Activated CD8-positive, alpha-beta memory T cell treated with anti-CD3 and anti-CD28 coated beads, Interleukin-2, amount 50 U/mL, for 48 hours (primary cell): ENCODE data around the gene MAEL.
"Not testable (repeated sequence)": the region's sequence is repeated elsewhere in the genome, so short reads cannot be mapped to it uniquely, and the experiment has no call there.

ENCODE experiments used
- DNase-seq: peaks from one replicate; pipeline ENCODE4 v3.0.0-alpha.2; 2020

The MAEL gene

GRCh38 chr1:166980383-166980782, 8.7 kb upstream of the MAEL start:
- no peak for DNase-seq

- DNase-seq, result no peak
These were observed 8.3 kb upstream of the MAEL start for GRCh38 chr1:166980818-166981217.

DNA sequence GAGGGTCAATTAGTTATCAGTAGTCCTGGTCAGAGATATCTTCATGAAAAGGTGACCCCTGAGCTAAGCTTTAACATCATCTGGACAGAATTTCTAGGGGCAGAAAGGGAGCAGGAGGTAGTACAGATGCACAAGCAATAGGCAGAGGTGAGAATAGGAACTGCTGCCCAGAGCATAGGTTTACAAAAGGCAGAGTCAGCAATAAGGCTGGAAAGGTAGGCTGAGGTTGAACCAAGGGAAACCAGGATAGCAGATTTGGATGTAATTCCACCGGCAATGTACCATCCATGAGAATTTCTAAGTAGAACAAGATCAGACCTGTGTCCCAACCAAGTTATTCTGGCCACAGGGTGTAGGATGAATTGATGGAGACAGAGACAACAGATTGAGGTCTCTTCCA, 7.5 kb upstream of the MAEL start:
- no peak for DNase-seq

DNA sequence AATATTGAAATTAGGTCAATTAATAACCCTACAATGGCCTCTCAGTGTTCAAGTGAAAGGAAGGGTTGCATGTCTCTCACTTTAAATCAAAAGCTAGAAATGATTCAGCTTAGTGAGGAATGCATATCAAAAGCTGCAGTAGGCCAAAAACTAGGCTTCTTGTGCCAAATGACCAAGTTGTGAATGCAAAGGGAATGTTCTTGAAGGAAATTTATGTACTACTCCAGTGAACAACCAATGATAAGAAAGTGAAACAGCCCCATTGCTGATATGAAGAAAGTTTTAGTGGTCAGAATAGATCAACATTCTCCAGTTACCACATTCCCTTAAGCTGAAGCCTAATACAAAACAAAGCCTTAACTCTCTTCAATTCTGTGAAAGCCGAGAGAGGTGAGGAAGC, 10.0 kb downstream of the MAEL start:
- no peak for DNase-seq

- DNase-seq, result no peak
These were observed 10.5 kb downstream of the MAEL start for GRCh38 chr1:166999500-167000055.

- no peak for DNase-seq
These were observed 11.5 kb downstream of the MAEL start for GRCh38 chr1:167000546-167000945.

DNA sequence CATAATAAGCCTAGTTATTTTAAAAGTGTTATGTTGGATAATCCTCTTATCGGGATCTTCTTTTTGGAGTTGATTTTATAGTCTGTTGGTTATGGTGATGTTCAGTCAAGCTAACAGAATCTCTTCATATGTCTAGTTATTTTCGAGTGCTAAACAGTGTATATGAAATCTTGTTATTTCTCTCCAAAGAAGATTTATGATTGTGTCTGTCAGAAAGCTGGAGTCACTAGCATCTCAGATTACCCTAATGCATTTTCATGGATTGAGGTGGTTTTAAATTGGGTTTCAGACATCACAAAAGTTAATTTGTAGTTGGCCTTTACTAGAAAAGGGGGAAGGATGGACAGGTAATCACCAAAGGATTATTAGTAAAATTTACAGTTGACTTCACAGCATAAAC, 13.3 kb downstream of the MAEL start:
- DNase-seq, result no peak

DNA sequence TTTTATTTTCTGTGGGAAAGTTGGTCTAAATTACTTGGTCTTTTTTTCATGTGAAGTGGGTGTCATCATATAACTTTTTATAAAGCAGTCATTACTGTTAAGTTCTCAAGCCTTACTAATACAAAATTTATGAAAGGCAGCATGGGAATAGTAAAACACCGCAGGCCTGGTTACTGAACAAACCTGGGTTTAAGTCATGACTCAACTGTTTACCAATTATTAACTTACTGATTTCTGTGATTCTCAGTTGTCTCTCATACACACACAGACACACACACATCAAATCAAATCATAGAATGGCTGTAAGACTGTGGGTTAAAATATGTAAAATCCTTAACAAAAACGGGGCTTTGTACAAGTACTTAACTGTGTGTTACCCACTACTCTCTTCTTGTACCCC, 14.6 kb downstream of the MAEL start:
- DNase-seq, result no peak

GRCh38 chr1:167011560-167012191, 22.6 kb downstream of the MAEL start:
- DNase-seq, result no peak

GRCh38 chr1:167012570-167012969, 23.5 kb downstream of the MAEL start:
- DNase-seq, result no peak

GRCh38 chr1:167013108-167013929, 24.2 kb downstream of the MAEL start:
- DNase-seq, result no peak

DNA sequence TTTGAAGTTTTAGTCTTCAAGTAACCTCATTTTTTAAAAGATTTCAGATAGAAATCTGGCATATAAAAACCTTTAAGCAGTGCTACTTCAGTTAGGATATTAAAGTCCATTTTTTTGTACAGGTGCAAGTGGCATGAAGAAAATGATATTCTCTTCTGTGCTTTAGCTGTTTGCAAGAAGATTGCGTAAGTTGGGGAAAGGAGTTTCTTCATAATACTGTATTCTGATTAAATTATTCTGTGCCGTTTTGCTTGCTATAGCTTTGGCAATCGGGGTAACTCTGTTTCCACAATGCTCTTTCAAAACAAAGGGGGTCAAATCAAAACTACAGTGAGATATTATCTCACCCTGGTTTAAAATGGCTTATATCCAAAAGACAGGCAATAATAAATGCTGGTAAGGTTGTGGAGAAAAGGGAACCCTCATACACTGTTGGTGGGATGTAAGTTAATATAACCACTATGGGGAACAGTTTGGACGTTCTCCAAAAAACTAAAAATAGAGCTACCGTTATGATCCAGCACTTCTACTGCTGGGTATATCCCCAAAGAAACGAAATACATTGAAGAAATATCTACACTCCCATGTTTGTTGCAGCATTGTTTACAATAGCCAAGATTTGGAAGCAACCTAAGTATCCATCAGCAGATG, 27.1 kb downstream of the MAEL start:
- DNase-seq, result no peak

DNA sequence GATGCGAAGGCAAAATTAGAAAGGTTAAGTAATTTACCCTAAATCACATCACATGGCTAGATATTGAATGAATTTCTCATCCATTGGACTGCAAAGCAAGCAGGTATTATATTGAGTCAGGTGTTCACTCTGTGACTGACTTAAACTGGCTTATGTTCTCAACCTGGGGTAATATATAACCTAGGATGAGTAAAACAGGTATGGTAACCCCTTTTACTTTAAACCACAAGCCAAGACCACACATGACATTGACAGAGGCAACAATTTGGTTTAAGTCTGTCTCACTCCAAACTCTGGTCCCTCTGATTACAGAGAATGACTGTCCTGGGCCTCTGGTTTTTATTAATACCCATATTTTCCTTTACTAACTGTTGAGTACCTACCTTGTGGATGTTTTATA, 33.3 kb downstream of the MAEL start:
- DNase-seq, result no peak

DNA sequence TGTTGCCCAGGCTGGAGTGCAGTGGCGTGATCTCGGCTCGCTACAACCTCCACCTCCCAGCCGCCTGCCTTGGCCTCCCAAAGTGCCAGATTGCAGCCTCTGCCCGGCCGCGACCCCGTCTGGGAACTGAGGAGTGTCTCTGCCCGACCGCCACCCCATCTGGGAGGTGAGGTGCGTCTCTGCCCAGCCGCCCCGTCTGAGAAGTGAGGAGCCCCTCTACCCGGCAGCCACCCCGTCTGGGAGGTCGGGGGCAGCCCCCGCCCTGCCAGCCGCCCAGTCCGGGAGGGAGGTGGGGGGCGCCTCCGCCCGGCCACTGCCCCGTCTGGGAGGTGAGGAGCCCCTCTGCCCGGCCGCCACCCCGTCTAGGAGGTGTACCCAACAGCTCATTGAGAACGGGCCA, 40.5 kb downstream of the MAEL start:
- DNase-seq, result not testable (repeated sequence)

GRCh38 chr1:167033646-167034045, 44.6 kb downstream of the MAEL start:
- DNase-seq, result no peak

DNA sequence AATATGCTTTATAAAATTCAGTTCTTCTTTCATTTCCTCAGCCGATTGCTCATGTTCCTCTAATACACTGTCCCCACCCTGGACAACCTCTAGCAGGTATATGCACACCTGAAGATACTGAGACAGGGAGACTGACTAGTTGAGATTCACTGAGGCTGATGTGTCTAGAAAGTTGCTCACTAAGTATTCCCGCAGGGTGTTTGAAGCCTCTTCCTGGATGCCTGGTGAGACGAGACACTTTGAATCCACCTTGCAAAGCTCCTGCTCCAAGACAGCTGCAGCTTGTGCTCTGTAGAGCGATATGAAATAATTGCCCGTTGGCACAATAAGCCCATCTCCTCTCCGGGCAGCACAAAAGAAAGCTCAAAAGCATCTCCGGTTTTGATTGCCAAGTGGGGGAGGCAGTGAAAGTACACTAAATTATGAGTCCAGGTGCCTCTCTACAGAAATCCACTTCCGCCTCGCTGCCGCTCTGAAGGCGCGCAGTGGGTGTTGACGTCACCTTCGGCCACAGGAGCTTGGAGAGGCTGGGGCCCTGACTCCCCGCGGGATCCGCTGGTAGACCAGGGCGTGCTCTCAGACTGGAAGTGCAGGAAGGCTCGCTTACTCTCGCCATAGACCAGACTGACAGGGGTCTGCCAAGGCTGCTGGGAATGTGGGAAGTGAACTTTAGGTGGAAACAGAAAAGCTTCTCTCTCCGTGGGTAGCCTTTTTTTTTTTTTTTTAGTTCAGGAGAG, 54.8 kb downstream of the MAEL start:
- peak; percentile 83 for DNase-seq

DNA sequence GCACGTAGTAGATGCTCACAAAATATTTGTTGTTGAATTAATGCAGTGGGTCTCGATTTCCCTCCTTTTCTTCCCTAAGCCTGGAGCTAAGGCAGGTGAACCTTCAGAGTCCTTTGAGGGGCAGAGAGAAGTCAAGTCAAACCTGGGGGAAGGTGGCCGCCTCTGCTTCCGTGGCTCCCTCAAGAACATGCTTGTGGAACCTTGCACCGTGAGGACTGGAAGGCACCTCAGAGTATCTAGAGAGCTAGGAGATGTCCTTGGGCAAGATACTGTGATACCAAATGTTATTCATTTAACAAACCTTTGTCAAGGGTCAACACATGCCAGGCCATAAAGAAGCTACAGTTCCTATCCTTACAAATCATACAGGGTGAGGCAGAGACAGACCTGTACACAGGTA, 62.8 kb downstream of the MAEL start:
- no peak for DNase-seq

DNA sequence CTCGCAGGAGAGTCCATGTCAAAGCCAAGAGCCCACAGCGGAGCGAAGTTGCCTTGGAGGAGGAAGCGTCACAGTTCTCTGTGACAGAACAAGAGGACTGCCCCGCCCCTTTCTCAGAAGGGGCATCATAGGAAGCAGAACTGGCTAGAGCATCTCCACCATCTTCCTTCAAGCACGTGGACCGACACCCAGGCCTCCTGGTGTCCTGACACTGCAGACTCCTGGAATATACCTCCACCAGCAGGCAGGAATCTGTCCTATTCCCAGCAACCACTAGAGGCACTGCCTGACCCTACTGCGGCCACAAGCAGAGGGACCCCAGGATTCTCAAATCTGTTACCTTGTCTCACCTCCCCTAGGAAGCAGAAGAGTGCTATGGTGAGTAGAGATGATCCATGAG, 63.3 kb downstream of the MAEL start:
- DNase-seq, result no peak

- DNase-seq, result no peak
These were observed 65.5 kb downstream of the MAEL start for GRCh38 chr1:167054531-167054930.

- DNase-seq, result no peak
These were observed 66.0 kb downstream of the MAEL start for GRCh38 chr1:167054946-167055630.

DNA sequence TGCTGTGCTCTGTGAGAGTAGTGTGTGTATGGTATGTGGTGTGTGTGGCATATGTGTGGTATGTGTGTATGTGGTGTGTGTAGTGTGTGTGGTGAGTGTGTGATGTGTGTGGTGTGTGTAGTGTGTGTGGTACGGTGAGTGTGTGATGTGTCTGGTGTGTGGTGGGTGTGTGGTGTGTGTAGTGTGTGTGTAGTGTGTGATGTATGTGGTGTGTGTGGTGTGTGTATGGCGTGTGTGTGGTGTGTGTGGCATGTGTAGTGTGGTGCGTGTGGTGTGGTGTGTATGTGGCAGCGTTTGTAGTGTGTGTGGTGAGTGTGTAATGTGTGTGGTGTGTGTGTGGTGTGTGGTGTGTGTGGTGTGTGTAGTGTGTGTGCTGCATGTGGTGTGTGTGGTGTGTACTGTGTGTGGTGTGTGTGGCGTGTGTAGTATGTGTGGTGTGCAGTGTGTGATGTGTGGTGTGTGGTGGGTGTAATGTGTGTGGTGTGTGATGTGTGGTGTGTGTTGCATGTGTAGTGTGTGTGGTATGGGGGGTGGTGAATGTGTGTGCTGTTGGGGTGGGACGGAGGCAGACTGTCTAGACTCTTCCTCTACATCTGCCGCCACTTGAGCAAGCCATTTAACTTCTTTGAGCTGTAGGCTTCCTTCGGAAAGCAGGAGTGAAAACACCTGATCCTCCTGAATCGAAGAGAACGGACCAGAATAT, 67.6 kb downstream of the MAEL start:
- no peak for DNase-seq

DNA sequence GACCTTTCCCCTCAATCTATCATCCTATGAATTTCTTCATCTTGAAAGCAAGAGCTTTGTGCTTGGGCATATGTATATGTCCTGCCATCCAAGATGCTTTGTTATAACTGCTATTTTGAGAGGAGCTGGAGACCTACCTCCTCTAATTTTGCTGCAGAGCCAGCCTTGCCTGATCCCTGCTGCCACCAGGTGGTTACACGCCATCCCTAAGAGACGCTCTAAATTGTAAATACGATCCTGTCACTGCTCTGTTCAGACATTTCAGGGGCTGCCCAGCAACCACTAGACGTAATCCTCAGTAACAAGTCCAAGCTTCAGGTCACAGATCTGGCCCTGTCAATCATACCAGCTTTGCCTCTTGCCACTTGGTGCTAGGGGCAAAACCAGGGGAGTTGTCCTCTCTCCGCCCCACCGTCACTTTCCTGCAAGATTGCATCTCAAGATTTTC, 68.2 kb downstream of the MAEL start:
- DNase-seq, result no peak
